ENCODE measurements around the gene FOXC1.

GRCh38 chr6:1614448-1615150 lies 4.9 kb downstream of the FOXC1 start:
- TF ChIP-seq POLR2A (IDR thresholded peaks at IDR 0.05) (no peak), CTCF (IDR thresholded peaks at IDR 0.05 in 4 of 5, conservative IDR thresholded peaks at IDR 0.05 in 1 of 5) (no peak)
